Activated CD4-positive, alpha-beta T cell treated with anti-CD3 and anti-CD28 coated beads for 1 hour (primary cell): ENCODE measurements around the gene HDLBP.
"Not testable (repeated sequence)": the region's sequence is repeated elsewhere in the genome, so short reads cannot be mapped to it uniquely, and the experiment has no call there.

Experiments used
- DNase-seq: peaks from one replicate; pipeline ENCODE4 v3.0.0-alpha.2; 2020

Gene HDLBP

GRCh38 chr2:241205086-241205485 is 110.4 kb downstream of the HDLBP start:
- no peak for DNase-seq

- DNase-seq, result no peak
These were observed 111.0 kb downstream of the HDLBP start for GRCh38 chr2:241204490-241204889.

GRCh38 chr2:241204010-241204384 is 111.5 kb downstream of the HDLBP start:
- DNase-seq, result no peak

- DNase-seq, result no peak
These were observed 112.1 kb downstream of the HDLBP start for GRCh38 chr2:241203218-241204009.

DNA sequence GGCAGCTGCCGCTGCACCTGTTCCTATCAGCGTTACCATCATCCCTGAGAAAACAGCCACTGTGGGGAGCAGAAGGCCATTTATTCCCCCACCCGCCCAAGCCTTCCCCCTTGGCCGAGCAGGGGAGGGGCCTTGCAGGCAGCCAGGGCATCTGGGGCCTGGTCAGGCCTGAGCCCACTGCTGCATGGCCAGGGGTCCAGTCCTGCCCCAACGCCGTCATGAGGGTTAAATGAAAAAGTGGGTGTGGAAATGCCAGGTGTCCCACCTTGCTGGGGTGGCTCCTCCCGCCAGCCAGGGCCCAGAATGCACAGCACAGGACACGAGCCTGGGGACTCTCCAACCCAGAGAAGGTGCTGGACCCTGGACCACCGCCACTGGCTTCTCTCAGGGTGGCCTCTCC is 112.8 kb downstream of the HDLBP start:
- DNase-seq, result no peak

DNA sequence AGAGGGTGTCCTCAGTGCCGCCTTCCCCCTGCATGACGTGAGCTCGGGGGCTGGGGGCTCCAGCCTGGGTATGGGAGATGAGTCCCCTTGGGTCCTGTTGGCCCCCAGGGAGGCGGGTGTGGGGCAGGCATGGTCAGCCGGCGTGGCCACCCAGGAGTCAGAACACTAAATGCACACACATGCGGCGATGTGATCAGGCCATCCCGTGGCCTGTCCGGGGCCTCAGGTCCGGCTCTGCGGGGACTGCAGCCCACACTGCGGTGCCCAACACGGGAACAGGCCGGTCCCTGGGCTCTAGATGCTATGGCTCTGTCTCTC is 113.2 kb downstream of the HDLBP start:
- no peak for DNase-seq

GRCh38 chr2:241201445-241202267 is 113.8 kb downstream of the HDLBP start:
- DNase-seq, result no peak

DNA sequence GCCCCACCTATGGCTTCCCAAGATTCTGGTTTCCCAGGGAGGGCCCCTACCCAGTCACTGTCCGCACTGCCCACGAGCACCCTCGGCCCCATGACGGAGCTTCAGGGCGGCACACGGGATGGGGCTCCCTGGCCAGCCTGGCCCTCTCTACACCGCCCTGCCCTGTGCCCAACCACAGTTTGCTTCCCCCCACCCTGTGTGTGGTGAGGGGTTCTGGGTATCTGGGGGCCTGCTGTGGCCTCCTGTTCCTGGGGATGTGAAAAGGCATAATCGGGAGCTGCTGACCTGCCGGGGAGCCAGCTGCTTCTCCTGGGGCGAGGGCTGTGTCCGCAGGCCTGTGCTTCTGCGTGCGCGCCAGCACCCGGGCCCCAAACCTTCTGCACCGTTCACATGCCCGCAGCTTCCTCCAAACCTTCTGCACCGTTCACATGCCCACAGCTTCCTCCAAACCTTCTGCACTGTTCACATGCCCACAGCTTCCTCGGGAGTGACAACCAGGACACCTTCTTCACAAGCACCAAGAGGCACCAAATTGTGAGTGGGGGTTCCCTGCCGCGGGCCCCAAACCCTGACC is 114.6 kb downstream of the HDLBP start:
- DNase-seq, result no peak

GRCh38 chr2:241199897-241200821 is 115.3 kb downstream of the HDLBP start:
- DNase-seq, result no peak

DNA sequence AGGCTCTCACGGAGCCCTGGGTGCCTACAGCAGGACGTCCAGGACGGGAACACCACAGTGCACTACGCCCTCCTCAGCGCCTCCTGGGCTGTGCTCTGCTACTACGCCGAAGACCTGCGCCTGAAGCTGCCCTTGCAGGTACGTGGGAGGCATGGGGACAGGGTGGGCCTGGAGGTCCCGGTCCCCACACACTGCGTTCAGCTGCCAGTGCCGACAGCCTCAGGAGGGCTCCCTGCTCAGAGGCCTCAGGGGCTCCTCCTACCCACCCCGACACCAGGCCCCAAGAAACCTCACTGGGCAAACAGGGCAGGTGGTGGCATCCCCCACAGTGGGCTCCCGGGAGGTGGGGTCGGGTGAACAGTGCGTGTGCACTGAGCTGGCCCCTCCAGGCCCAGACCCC is 116.2 kb downstream of the HDLBP start:
- no peak for DNase-seq

GRCh38 chr2:241198381-241199279 is 116.8 kb downstream of the HDLBP start:
- no peak for DNase-seq

- DNase-seq, result no peak
These were observed 117.5 kb downstream of the HDLBP start for GRCh38 chr2:241197947-241198346.

GRCh38 chr2:241197246-241197645 is 118.2 kb downstream of the HDLBP start:
- not testable (repeated sequence) for DNase-seq

DNA sequence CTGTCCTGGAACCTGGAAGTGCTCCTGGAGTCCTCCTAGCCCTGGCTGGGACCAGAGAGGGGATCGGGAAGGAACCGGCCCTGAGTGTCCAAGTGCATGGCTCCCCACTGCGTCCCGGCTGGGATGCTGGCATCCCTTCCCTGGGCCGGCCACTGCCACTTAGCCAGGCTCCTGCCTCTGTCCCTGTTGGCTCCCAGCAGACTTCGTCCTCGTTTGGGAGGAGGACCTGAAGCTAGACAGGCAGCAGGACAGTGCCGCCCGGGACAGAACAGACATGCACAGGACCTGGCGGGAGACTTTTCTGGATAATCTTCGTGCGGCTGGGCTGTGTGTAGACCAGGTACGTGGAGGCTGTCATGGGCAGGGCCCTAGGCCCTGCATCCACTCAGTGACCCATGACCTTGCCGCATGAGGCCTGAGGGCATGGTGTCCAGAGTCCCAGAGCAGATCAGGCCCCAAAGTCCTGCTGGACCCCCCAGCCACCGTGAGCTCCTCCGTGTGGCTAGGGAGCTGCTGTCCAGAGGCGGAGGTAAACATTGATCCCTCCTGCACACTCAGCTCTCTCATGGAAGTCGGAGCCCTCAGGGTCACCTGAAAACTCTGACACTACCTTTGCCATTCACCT is 119.9 kb downstream of the HDLBP start:
- no peak for DNase-seq

- no peak for DNase-seq
These were observed 120.7 kb downstream of the HDLBP start for GRCh38 chr2:241194811-241195210.

DNA sequence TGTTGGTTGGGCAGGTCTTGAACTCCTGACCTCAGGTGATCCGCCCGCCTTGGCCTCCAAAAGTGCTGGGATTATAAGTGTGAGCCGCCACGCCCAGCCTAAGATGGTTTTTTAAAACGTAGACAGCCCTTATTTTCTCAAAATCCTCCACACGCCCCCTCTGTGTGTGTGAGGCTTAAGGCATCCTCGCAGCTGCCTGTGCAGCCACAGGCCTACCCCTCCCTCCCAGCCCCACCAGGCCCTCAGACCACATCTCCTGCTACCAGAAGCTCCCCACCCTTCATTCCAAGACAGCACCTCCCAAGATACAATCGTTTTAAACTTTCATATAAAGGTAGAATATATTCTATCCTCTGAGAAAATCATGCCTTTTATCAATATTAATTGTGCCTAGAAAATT is 122.2 kb downstream of the HDLBP start:
- DNase-seq, result no peak

DNA sequence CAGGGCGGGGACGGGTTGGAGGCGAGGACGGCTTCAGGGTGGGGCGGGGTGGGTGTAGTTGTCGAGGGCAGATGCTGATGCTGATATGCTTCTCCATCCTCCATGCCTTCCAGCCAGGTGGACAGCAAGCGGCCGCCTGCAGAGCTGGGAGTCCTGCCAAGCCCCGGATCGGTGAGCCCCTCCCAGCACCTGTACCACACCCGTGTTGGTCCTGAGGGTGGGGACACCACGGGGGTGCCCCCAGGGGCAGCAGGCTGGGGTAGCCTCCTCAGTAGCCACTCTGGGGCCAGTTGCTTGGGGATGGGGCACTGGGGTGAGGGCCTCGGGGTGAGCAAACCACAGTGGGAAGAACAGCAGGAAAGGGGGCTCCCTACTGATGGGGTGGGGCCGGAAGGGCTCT is 124.4 kb downstream of the HDLBP start:
- DNase-seq, result no peak

DNA sequence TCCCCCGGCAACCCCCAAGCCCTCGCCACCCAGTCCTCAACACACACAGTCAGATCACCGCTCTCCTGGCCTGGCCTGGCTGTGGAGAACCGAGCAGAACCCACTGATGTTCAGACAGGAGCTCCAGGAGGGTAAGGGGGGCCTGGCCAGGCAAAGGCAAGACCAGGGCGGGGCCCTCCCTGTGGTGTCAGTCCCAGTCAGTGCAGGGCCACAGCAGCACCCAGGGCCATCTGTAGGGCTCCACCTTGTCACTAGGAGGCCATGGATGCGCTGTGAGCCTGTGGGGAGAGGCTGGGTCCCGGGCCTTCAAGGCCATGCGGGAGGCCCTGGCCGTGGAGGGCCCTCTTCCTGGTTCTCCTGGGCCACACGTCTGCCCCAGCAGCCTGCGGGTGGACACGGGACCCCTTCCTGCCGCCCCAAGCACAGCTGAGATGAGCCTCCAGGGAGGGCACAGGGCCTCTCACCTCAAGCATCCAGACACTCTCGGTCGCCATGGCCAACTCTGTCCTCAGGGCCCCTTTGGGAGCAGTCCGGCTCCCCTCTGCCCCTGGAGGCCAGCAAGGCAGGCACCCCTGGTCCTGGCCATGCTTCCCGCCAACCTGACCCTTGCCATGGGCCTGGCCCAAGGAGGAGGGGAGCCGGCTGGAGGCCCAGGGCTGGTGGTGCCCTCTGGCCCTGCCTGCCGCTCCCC is 125.0 kb downstream of the HDLBP start:
- DNase-seq, result no peak

GRCh38 chr2:241189856-241190201 is 125.6 kb downstream of the HDLBP start:
- no peak for DNase-seq

GRCh38 chr2:241189093-241189855 is 126.2 kb downstream of the HDLBP start:
- no peak for DNase-seq
